IMR-90 (cell line): ENCODE measurements around the gene RBMS3. TPM values are rescaled to one million over a fixed set of nuclear protein-coding genes. Genes with fewer than 3 reads are reported as not detected.

ENCODE experiments used
- ATAC-seq: fragments of 200-7000 bp; cut with Tn5 transposase; 2 replicates; pipeline ENCODE4 v1.9.1; 2020; ENCODE audit warnings: low read depth, mild to moderate bottlenecking, moderate library complexity
- BruUV-seq: library from RNA; stranded (reverse); fragments of 400-500 nt; replicated peaks from 2 replicates; lab custom pipeline; 2021; lab: Mats Ljungman, UMichigan
- CTCF ChIA-PET: fragments of 300-600 bp; formaldehyde crosslinking; extraction: SDS; loops from one replicate; lab custom pipeline; 2021; ENCODE audit warnings: antibody characterized with exemption; lab: Yijun Ruan, JAX
- POLR2A ChIA-PET: fragments of 300-600 bp; sonication (Branson Sonifier 250); formaldehyde crosslinking; loops from one replicate; lab custom pipeline; 2022; ENCODE audit warnings: antibody characterized with exemption; ENCODE audit not compliant: unreplicated experiment; lab: Charles Lee
- DNase-seq: peaks from one replicate; pipeline ENCODE4 v3.0.0; 2013
- H2AFZ ChIP-seq: replicated peaks from 2 replicates; pipeline ENCODE3; 2013; ENCODE audit warnings: low read length, mild to moderate bottlenecking; ENCODE audit not compliant: poor library complexity
- H2AK5ac ChIP-seq: 2 replicates; pipeline ENCODE4 v1.6.1; 2013; ENCODE audit warnings: low read depth, low read length, inconsistent platforms
- H2AK9ac ChIP-seq: replicated peaks from 2 replicates; pipeline ENCODE3; 2013; ENCODE audit warnings: mild to moderate bottlenecking, low read depth, low read length, moderate library complexity; ENCODE audit not compliant: poor library complexity
- H2BK120ac ChIP-seq: 2 replicates; pipeline ENCODE4 v1.6.1; 2013; ENCODE audit warnings: low read depth, low read length, inconsistent platforms
- H2BK15ac ChIP-seq: 3 replicates; pipeline ENCODE4 v1.6.1; 2013; ENCODE audit warnings: low read depth, low read length, inconsistent platforms
- H2BK20ac ChIP-seq: 2 replicates; pipeline ENCODE4 v1.6.1; 2013; ENCODE audit warnings: low read depth, mild to moderate bottlenecking, inconsistent platforms, low read length, moderate library complexity
- H2BK5ac ChIP-seq: 2 replicates; pipeline ENCODE4 v1.6.1; 2013; ENCODE audit warnings: mild to moderate bottlenecking, low read depth, low read length, inconsistent platforms; ENCODE audit not compliant: poor library complexity, severe bottlenecking
- H3K14ac ChIP-seq: replicated peaks from 2 replicates; pipeline ENCODE4 v1.6.1; 2013; ENCODE audit warnings: low read depth, low read length, inconsistent platforms
- H3K18ac ChIP-seq: 2 replicates; pipeline ENCODE4 v1.6.1; 2013; ENCODE audit warnings: low read depth, low read length, control low read depth
- H3K23ac ChIP-seq: 2 replicates; pipeline ENCODE4 v1.6.1; 2013; ENCODE audit warnings: low read depth, low read length, inconsistent platforms
- H3K27ac ChIP-seq: 2 replicates; pipeline ENCODE4 v1.5.1; 2013; ENCODE audit warnings: mild to moderate bottlenecking, control low read depth, low read length; ENCODE audit not compliant: insufficient read depth
- H3K27me3 ChIP-seq: 2 replicates; pipeline ENCODE4 v1.6.1; 2013; ENCODE audit warnings: low read length; ENCODE audit not compliant: control insufficient read depth, insufficient read depth
- H3K36me3 ChIP-seq: 2 replicates; pipeline ENCODE4 v1.6.1; 2013; ENCODE audit warnings: low read length, mixed read lengths; ENCODE audit not compliant: control insufficient read depth, insufficient read depth
- H3K4ac ChIP-seq: 2 replicates; pipeline ENCODE4 v1.6.1; 2013; ENCODE audit warnings: low read depth, low read length, inconsistent platforms
- H3K4me1 ChIP-seq: 2 replicates; pipeline ENCODE4 v1.6.1; 2013; ENCODE audit warnings: low read length, mixed read lengths; ENCODE audit not compliant: control insufficient read depth, insufficient read depth
- H3K4me2 ChIP-seq: 2 replicates; pipeline ENCODE4 v1.6.1; 2013; ENCODE audit warnings: low read depth, mild to moderate bottlenecking, control low read depth, low read length, moderate library complexity
- H3K4me3 ChIP-seq: 2 replicates; pipeline ENCODE4 v1.5.1; 2013; ENCODE audit warnings: low read depth, mild to moderate bottlenecking, control low read depth, low read length, moderate library complexity; ENCODE audit not compliant: insufficient read depth
- H3K56ac ChIP-seq: 2 replicates; pipeline ENCODE4 v1.6.1; 2013; ENCODE audit warnings: low read length, inconsistent platforms; ENCODE audit not compliant: insufficient read depth; ENCODE audit errors: extremely low read depth
- H3K79me1 ChIP-seq, 2 experiments: 2 replicates each; pipeline ENCODE4 v1.6.1; 2013; ENCODE audit warnings: low read length in 2 of 2, inconsistent platforms in 1 of 2, low read depth in 1 of 2
- H3K9ac ChIP-seq: 2 replicates; pipeline ENCODE4 v1.6.1; 2013; ENCODE audit warnings: low read depth, low read length, control low read depth
- H3K9me1 ChIP-seq: 2 replicates; pipeline ENCODE4 v1.6.1; 2013; ENCODE audit warnings: low read length, inconsistent platforms; ENCODE audit not compliant: insufficient read depth
- H3K9me3 ChIP-seq: 2 replicates; pipeline ENCODE4 v1.6.1; 2013; ENCODE audit warnings: low read length; ENCODE audit not compliant: control insufficient read depth, insufficient read depth
- H4K20me1 ChIP-seq: 2 replicates; pipeline ENCODE4 v1.6.1; 2013; ENCODE audit warnings: low read length, inconsistent platforms; ENCODE audit not compliant: insufficient read depth
- H4K5ac ChIP-seq: 2 replicates; pipeline ENCODE4 v1.6.1; 2013; ENCODE audit warnings: mild to moderate bottlenecking, low read depth, low read length, control low read depth
- H4K8ac ChIP-seq, 2 experiments: 2 replicates each; pipeline ENCODE4 v1.6.1; 2013; ENCODE audit warnings: low read depth in 2 of 2, low read length in 2 of 2, control low read depth in 1 of 2, inconsistent platforms in 1 of 2
- H4K91ac ChIP-seq: 2 replicates; pipeline ENCODE4 v1.6.1; 2013; ENCODE audit warnings: low read depth, low read length, inconsistent platforms; ENCODE audit not compliant: insufficient read depth
- CEBPB ChIP-seq: IDR thresholded peaks from 2 replicates; pipeline ENCODE4 v1.6.1; 2012; ENCODE audit warnings: low read depth, low read length, improper control_type of control experiment
- CHD1 ChIP-seq: IDR thresholded peaks from 2 replicates; pipeline ENCODE4 v1.6.1; 2012; ENCODE audit warnings: low read depth, low read length, improper control_type of control experiment
- MAZ ChIP-seq: IDR thresholded peaks from 2 replicates; pipeline ENCODE4 v1.6.1; 2012; ENCODE audit warnings: low read depth, mild to moderate bottlenecking, low read length, improper control_type of control experiment, moderate library complexity, borderline replicate concordance
- MXI1 ChIP-seq: IDR thresholded peaks from 2 replicates; pipeline ENCODE4 v1.6.1; 2012; ENCODE audit warnings: low read depth, mild to moderate bottlenecking, low read length, moderate library complexity, borderline replicate concordance
- NFE2L2 ChIP-seq: fragments of 150-350 bp; IDR thresholded peaks from 2 replicates; pipeline ENCODE4 v1.6.1; 2016; ENCODE audit warnings: low read depth, mild to moderate bottlenecking, low read length
- POLR2A ChIP-seq: IDR thresholded peaks from 2 replicates; pipeline ENCODE4 v1.6.1; 2012; ENCODE audit warnings: mild to moderate bottlenecking, low read depth, low read length
- SMC3 ChIP-seq: fragments of 150-350 bp; IDR thresholded peaks from 2 replicates; pipeline ENCODE4 v1.6.1; 2016; ENCODE audit warnings: low read depth, mild to moderate bottlenecking, antibody characterized with exemption, low read length, moderate library complexity
- WGBS, 2 experiments: methylation state at CpG; one replicate each; pipeline versions ENCODE4 v1.1.5 to v1.1.7; 2013; ENCODE audit warnings: missing lambda C conversion rate in 2 of 2; ENCODE audit not compliant: insufficient read length in 1 of 2; ENCODE audit errors: extremely low coverage in 2 of 2; 5-methylcytosine and 5-hydroxymethylcytosine counted together
- dilution Hi-C: fragments of 300-500 bp; cut with HindIII; formaldehyde crosslinking; loops from one replicate; pipeline ENCODE4 v1.14.3; 2018; ENCODE audit warnings: low sequenced_read_pairs; ENCODE audit not compliant: unreplicated experiment
- in situ Hi-C: fragments of 300-500 bp; cut with MboI; formaldehyde crosslinking; loops from 3 replicates; pipeline ENCODE4 v1.14.3; 2019; ENCODE audit warnings: low sequenced_read_pairs, inconsistent platforms, mixed read lengths
- intact Hi-C: fragments of 100-400 bp; cut with micrococcal nuclease; formaldehyde crosslinking; loops from 2 replicates; pipeline ENCODE4 v1.10.0; 2022
- polyA plus RNA-seq, 3 experiments: library from polyadenylated mRNA; depleted of rRNA; stranded (reverse); fragments of >200 nt; gene quantifications; 2 replicates each; pipeline ENCODE4 v1.2.3, GENCODE V29; 2012; ENCODE audit warnings: low replicate concordance in 1 of 3
- total RNA-seq: library from RNA; depleted of rRNA; stranded (reverse); fragments of >200 nt; gene quantifications from 2 replicates; pipeline ENCODE4 v1.2.3, GENCODE V29; 2012
- TF ChIP-seq, protein P1 (sequence below): fragments of 150-350 bp; IDR thresholded peaks from 2 replicates; pipeline ENCODE4 v1.6.1; 2017; ENCODE audit warnings: mild to moderate bottlenecking, antibody characterized with exemption, low read length, low read depth
- TF ChIP-seq, protein P2 (sequence below): conservative IDR thresholded peaks from 2 replicates; pipeline ENCODE4 v1.5.1; 2012; ENCODE audit warnings: mild to moderate bottlenecking, low read depth, low read length, improper control_type of control experiment

RBMS3 gene
- total and polyA plus RNA-seq, 2 of the 4 experiments (the other 2 are of a cell fraction) = 15.2 to 127 TPM

DNA sequence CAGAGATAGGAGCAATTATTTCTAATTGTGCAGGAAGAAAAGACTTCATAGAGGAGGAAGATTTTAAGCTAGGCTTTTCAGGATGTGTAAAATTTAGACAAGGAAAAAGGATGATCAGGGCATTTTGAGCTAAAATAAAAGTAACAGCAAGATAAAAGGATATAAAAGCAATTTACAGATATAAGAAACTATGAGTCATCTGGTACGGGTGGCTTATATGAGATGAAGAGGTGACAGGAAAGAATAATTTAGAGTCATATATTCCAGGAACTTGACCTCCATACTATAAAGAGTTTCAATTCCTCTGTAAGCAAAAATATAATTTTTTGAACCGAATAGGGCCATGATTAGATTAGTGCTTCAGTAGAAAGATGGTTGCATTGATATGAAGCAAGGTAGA is 273.7 kb downstream of the RBMS3 start:
- Histone ChIP-seq H3K4me2 (no peak overlapping the region), H3K27me3 (no peaks in the 10 kb centered on the region), H3K56ac (no peak overlapping the region), H3K23ac (no peak overlapping the region), H2BK120ac (no peak overlapping the region), H2AFZ (no peak overlapping the region), H3K14ac (no peak overlapping the region), H4K8ac (no peak overlapping the region), H2BK20ac (no peak overlapping the region), H2AK5ac (no peak overlapping the region), H3K18ac (no peak overlapping the region), H3K9ac (no peak overlapping the region), H3K79me1 (peaks cover 10 to 12% of the 10 kb centered on the region in 2 experiments; a peak in 3 of 4 replicates), H3K9me1 (peaks cover 10% of the 10 kb centered on the region), H4K91ac (no peak overlapping the region), H3K9me3 (no peaks in the 10 kb centered on the region), H3K27ac (no peak overlapping the region), H2BK5ac (no peak overlapping the region), H2BK15ac (no peak overlapping the region), H3K36me3 (peaks cover 2% of the 10 kb centered on the region; the same call in 1 of the 2 replicates), H2AK9ac (no peak overlapping the region), H4K5ac (no peak overlapping the region), H3K4me3 (no peak overlapping the region), H4K20me1 (0 out of 2 replicates have a peak, but pooled peaks cover 2% of the 10 kb centered on the region), H3K4ac (no peak overlapping the region), H3K4me1 (peaks cover 12% of the 10 kb centered on the region)
- TF ChIP-seq SMC3 = no peak
- no peak for TF ChIP-seq POLR2A
- TF ChIP-seq CHD1 = no peak
- TF ChIP-seq, protein P1, sequence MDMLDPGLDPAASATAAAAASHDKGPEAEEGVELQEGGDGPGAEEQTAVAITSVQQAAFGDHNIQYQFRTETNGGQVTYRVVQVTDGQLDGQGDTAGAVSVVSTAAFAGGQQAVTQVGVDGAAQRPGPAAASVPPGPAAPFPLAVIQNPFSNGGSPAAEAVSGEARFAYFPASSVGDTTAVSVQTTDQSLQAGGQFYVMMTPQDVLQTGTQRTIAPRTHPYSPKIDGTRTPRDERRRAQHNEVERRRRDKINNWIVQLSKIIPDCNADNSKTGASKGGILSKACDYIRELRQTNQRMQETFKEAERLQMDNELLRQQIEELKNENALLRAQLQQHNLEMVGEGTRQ = no peak
- no peak for TF ChIP-seq NFE2L2
- no peak for TF ChIP-seq CEBPB
- TF ChIP-seq MAZ = no peak
- no peak for TF ChIP-seq MXI1
- TF ChIP-seq, protein P2, sequence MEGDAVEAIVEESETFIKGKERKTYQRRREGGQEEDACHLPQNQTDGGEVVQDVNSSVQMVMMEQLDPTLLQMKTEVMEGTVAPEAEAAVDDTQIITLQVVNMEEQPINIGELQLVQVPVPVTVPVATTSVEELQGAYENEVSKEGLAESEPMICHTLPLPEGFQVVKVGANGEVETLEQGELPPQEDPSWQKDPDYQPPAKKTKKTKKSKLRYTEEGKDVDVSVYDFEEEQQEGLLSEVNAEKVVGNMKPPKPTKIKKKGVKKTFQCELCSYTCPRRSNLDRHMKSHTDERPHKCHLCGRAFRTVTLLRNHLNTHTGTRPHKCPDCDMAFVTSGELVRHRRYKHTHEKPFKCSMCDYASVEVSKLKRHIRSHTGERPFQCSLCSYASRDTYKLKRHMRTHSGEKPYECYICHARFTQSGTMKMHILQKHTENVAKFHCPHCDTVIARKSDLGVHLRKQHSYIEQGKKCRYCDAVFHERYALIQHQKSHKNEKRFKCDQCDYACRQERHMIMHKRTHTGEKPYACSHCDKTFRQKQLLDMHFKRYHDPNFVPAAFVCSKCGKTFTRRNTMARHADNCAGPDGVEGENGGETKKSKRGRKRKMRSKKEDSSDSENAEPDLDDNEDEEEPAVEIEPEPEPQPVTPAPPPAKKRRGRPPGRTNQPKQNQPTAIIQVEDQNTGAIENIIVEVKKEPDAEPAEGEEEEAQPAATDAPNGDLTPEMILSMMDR = no peak
- intact Hi-C loops (loop anchor here (5.0 kb wide), 1 partner anchor 272 kb away; the partner anchor contains the start of gene RBMS3), in situ Hi-C loops (no loop called here), dilution Hi-C loops (no loop called here)
- ATAC-seq (no peak), DNase-seq (no peak)
- CTCF ChIA-PET = interaction anchor here (0.6 kb wide), 1 partner anchor 9 kb away, joined by 3 read pairs; no protein-coding TSS in a partner anchor
- POLR2A ChIA-PET = no interaction called here
- WGBS, 2 experiments = no CpG with 5 or more reads among the region's 2 CpGs
- BruUV-seq = no TSS peak
